Midbrain (tissue), 1 donor: ENCODE data around the gene ARL8A.

Experiments
- DNase-seq: peaks from one replicate; lab custom pipeline; 2025; lab: John Stamatoyannopoulos, UW

ARL8A gene

DNA sequence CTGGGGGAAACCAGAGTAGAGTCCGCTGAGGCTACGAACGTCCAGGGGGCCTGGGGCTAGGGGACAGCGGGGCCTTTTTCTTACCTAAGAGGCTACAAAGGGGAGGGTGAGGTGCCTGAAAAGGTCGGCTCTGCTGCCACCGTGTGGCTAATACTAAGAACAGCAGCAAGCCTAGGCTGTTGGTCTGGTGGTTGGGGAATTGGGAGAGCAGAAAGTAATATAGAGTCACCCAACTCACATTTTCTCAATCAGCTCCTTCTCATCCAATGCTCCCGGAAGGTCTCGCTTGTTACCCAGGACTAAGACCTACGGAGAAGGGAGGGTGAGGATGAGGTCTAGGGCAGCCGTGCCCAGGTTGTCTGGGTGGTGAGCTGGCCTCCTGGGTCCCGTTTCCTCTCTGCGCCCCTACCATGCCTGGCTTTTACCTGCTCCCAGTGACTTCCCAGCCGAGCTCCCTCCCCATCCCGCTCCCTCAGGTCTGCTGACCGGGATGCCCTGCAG, 9.3 kb downstream of the ARL8A start:
- peak; percentile 89 for DNase-seq

DNA sequence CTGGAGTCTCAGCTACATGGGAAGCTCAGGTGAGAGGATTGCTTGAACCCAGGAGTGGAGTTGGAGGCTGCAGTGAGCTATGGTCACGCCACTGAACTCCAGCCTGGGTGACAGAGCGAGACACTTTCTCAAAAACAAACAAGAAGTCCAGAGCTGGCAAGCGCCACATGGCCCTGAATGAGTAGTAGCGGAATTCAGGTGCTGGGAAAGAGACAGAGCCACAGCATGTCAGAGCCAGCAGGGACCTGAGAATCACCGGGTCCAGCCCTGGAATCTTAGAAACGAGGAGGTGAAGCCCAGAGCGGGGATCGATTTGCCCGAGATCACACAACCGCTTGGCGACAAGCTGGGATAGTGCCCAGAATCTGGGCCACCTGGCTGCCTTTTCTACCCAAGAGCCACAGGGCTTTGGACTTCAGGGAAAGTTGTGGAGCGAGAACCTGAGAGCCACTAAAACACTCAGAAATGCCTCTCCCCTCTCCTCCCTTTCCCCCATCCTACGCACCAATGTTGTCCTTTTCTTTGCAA, 9.8 kb downstream of the ARL8A start:
- DNase-seq, result no peak

DNA sequence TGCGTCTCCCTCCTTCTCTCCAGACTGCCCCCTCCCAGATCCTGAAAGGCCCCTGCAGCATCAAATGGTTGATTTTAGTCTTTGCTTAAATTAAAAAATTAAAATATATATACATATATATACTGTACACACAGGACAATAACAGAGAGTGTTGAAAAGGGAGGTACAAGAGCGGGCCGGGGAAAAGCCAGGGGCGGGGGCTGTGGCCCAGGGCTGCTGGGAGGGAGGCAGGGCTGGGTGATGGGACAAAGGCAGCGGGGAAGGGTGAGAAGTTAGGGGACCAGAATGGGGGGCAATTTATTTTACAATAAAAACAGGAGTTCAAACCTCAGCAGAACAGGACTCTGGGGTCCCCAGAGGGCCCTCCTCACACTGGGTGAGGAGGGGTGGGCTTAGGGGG, 10.5 kb downstream of the ARL8A start:
- DNase-seq, result no peak

DNA sequence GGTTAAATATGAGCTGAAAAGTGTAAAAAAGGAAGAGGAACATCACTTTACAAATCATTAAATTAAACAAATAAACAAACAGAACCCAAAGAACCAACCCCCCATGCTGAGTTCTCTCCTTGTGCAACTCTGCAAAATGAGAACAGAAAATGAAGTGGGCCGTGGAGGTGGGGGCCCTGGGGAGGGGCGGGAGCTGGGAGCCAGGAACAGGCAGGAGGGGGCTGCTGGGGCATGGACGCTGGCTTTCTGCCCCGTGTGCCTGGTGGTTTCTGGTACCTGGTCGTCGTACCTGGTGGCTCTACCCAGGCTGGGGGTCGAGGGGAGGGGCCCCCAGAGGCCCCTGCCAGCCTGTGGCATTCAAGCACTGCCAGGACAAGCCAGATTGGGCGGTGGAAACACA, 11.0 kb downstream of the ARL8A start:
- DNase-seq, result no peak

DNA sequence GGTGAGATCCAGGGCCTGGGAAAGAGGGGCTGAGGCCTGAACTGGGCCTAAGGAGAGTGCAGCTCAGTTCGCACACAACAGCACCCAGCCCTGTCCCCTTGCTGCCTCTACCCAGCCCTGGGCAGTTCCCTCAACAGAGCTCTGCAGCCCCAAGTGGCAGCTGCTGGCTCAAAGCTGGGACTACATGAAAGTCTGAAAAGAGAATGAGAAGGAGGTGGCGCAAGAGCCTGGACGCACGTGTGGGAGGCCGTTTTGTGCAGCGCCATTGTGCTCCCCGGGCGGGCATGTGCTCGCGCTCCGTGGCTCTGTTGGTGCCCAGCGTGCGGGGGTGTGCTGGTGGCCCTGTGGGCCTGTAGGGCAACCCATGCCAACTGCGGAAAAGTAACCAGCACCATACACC, 11.5 kb downstream of the ARL8A start:
- DNase-seq, result peak; percentile 86

DNA sequence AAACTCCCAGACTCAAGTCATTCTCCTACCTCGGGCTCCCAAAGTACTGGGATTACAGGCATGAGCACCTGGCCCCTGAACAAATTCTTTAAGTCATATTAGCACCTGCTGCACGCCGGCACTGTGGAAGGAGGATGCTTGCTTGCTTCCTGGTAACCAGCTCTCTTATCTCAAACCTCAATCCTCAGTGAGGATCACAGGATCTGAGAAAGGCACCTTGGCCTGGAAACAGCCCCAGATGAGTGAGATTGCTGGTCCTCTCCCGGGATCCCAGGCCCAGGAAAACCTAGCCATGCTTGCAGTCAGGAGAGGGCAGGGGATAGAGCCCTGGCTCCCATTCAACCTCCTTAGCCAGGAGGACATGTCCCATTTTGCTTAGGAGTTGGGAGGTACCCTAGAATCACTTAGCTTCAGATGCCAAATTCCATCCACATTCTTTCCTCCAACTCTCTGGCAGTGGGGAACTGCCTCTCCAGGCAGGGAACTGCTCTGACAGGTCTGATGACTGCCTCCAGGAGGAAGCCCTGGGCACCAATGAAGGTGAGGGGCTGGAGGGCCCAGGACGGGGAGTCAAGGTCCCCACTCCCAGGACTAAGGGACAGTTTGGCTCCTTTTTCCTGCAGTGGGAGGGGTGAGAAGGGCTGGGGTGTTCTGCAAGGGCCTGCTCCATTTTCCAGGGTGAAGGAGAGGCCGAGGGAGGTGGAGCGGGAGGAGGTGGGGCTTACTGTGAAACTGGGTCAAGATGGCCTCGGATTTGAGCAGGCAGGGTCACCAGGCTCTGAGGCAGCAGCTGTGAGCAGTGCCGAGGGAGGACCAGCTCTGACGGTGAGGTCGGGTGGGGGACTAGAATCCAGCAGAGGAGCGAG, 12.3 kb downstream of the ARL8A start:
- peak; percentile 68 for DNase-seq

DNA sequence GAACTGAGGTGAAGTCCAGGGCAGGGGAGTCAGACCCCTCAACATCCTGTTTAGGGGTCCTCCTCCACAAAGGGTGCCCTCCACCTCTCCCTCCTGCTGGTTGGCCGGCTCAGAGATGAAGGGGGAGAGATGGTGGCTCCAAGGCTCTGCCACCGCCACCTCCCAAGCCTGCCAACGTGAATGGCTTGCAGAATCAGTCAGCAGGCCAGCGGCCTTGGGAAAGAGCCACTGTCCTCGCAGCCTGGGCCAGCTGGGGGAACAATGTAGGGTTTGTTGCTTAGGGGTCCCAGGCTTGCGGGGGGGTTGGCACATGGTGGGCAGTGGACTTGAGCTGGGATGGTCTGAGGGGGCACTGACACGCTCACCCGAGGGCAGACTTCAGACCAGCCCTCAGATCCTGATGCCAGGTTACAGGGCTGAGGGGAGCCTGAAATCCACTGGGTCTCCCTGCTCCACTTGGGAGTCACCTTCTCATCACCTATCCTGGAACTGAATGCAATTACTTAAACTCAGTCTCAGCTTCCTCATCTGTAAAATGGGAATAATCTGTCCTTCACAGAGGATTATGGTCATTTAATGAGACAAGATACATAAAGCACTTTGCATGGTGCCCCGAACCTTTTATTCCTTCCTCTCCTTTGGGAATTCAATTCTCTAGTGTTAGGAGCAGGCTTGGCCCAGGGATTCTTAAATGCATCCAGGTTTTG, 13.6 kb downstream of the ARL8A start:
- peak; percentile 91 for DNase-seq

DNA sequence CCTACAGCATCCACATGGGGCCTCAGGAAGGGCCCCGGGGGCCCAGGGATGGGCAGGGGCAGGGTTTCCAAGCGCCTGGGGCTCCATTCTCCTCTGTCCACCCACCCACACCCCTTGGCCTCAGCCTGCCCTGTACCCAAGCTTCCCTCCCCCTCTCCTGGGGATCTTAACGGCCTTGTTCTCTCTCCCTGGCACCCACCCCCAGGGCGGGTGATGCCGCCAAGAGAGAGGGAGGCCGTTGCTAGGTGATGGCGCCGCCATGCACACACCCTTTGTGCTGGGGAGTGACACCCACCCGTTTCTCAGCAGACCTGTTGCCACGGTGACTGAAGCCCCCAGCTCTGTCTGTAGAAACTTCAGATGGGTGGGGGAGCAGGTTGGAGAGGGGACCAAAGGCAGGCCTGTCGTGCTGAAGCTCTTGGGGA, 14.2 kb downstream of the ARL8A start:
- DNase-seq, result peak; percentile 91

DNA sequence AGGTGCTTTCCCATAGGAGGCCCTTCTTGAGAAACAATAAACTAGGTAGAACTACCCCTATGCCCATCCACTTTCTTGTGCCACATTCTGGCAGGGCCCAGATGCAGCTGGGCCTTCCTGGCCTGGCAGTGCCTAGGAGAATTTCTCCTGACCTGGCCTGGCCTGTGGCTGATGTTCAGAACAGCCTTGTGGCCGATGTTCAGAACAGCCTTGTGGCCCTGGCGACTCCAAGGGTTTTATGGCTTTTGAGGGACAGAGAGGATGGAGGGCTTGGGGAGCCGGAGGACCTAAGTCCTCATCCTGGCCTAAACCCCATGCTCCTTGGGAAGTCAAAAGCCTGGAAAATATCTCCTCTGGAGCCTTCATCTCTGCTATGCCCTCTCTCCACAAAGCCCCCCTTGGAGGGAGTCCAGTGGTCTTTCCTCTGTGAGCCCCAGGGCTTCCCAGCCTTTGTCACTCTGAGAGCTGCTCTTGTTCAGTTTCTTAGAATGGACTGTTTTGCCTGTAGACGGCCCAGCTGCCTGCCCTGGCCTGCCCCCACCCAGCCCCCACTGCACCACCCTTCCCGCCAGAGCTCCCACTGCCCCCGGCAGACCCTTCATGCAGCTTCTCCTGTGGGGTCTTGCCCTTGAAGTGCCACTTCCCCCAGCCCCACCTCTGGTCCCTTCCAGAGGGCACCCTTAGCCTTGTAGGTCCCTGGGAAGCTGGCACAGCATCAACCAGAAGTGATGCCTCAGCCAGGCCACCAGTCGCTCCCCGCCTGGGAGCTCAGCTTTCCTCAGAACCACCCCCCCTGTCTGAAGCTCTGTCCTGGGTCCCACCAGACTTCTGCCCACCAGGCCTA, 14.9 kb downstream of the ARL8A start:
- DNase-seq, result peak; percentile 84

DNA sequence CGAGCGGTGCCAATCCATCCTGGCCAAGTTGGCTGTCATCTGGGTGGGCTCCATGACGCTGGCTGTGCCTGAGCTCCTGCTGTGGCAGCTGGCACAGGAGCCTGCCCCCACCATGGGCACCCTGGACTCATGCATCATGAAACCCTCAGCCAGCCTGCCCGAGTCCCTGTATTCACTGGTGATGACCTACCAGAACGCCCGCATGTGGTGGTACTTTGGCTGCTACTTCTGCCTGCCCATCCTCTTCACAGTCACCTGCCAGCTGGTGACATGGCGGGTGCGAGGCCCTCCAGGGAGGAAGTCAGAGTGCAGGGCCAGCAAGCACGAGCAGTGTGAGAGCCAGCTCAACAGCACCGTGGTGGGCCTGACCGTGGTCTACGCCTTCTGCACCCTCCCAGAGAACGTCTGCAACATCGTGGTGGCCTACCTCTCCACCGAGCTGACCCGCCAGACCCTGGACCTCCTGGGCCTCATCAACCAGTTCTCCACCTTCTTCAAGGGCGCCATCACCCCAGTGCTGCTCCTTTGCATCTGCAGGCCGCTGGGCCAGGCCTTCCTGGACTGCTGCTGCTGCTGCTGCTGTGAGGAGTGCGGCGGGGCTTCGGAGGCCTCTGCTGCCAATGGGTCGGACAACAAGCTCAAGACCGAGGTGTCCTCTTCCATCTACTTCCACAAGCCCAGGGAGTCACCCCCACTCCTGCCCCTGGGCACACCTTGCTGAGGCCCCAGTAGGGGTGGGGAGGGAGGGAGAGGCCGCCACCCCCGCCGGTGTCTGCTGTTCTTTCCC, 16.5 kb downstream of the ARL8A start:
- DNase-seq, result no peak

DNA sequence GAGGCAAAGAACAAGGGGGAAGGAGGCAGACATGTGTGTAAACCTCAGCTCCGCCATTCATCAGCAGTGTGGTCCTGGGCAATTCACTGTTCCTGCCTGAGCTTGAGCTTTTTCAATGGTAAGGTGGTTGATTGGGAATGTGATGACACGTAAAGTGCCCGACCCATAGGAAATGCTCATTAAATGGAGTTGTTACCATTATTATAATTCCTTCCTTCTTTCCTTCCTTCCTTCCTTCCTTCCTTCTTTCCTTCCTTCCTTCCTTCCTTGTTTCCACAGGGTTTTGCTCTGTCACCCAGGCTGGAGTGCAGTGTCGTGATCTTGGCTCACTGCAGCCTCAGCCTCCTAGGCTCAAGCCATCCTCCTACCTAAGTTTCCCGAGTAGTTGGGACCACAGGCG, 17.5 kb downstream of the ARL8A start:
- no peak for DNase-seq

DNA sequence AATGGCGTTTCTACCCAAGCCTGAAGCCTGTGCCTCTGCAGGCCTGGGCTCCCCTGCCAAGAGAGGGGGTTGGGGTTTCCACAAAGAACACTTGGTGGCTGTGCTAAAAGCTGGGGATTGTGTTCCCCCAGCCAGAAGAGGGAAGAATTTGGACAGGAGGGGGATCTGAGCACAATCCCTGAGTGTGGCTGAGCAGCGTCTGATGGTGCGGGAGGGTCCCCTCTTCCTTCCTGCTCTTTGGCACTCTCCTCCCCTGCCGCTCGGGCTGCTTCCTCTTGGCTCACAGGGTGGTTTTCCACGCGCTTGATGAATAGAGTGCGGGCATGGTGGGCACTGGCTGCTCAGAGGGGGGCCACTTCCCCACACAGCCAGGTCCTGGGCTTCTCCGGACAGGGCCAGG, 18.1 kb downstream of the ARL8A start:
- peak; percentile 72 for DNase-seq

DNA sequence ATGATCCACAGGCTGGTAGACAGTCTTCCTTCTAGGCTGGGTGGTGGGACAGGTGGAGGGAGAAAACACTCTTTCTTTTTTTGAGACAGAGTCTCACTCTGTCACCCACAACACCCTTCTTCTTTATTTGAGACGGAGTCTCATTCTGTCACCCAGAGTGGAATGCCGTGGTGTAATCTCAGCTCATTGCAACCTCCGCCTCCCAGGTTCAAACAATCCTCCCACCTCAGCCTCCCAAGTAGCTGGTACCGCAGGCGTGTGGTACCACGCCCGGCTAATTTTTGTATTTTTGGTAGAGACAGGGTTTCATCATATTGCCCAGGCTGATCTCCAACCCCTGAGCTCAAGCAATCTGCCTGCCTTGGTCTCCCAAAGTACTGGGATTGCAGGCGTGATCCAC, 18.9 kb downstream of the ARL8A start:
- no peak for DNase-seq

DNA sequence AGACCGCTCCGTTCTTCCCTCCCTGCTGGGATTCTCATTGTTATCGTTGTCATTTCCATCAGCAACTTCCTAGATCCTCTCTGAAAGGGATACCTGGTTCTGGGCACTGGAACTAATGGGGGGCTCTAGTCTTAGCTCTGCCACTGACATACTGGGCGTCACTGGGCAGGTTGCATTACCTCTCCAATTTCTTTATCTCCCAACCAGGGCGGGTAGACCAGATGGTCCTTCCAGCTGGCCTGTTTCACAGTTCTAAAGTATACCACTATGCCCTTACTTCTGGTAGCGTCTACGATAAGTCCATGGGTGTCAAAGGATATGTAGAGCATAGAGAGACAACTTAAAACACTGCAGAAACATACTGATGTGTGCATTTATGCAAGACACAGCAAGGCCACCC, 20.4 kb downstream of the ARL8A start:
- peak; percentile 40 for DNase-seq

DNA sequence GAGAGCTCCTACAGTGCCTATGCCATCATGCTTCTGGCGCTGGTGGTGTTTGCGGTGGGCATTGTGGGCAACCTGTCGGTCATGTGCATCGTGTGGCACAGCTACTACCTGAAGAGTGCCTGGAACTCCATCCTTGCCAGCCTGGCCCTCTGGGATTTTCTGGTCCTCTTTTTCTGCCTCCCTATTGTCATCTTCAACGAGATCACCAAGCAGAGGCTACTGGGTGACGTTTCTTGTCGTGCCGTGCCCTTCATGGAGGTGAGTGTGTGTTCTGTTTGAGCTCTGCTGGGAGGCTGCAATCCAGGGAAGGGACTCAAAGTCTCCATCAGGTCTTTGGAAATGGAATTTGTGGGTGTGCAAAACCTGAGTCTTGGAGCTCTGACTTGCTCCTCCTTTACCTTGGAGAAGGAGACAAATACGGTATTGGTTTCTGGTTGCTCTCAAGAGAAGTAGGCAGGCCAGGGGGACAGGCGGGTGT, 21.2 kb downstream of the ARL8A start:
- DNase-seq, result no peak

DNA sequence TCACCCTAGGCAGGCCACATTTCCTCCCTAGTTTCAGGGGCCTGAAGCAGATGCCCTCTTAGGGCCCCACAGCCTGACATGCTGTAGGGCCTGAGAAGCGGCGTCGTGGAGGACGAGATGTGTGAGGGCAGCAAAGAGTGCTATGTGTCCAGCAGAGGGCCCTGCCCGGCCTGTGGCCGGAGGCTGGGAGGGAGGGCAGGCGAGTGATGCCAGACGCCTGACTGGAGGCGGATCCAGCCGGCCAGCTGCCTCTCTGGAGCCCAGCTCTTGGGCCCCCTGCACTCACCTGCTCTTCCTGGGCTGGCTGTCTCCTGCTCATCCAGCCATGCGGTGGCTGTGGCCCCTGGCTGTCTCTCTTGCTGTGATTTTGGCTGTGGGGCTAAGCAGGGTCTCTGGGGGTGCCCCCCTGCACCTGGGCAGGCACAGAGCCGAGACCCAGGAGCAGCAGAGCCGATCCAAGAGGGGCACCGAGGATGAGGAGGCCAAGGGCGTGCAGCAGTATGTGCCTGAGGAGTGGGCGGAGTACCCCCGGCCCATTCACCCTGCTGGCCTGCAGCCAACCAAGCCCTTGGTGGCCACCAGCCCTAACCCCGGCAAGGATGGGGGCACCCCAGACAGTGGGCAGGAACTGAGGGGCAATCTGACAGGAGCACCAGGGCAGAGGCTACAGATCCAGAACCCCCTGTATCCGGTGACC, 21.8 kb downstream of the ARL8A start, which contains the start of gene GPR37L1:
Gene GPR37L1, plus strand, starts transcription at position 279 of the 697 bp plus-strand sequence. Its CDS starts 47 bp downstream, at position 326.
- DNase-seq, result peak; percentile 92

DNA sequence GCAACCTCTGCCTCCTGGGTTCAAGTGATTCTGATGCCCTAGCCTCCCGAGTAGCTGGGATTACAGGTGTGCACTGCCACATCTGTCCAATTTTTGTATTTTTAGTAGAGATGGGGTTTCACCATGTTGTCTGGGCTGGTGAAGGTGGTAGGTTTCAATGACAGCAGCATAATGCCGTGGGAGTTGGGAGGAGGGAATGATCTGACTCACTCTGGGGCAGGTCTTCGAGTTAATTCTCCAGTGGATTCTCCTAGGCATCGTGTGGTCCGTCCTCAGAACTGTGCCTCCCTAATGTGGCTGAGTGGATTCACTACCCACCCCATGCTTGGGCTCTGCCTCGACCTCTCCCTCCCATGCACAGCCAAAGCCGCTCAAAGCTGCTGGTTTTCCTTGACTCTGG, 23.5 kb downstream of the ARL8A start:
- no peak for DNase-seq

DNA sequence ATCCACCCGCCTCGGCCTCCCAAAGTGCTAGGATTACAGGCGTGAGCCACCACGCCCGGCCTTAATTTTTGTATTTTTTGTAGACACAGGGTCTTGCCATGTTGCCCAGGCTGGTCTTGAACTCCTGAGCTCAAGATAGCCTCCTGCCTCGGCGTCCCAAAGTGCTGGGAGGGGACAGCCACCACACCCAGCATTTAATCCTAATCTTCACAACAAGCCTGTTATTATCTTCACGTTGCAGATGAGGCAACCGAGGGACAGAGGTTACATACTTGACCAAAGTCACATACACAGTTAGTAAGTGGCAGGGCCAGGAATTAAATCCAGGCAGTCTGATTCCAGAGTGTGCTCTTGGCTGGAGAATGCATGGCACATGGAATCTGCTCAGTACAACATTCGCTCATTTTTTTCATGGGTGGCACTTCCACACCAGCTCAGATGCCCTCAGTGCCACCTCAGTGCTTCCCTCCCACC, 26.6 kb downstream of the ARL8A start:
- no peak for DNase-seq

DNA sequence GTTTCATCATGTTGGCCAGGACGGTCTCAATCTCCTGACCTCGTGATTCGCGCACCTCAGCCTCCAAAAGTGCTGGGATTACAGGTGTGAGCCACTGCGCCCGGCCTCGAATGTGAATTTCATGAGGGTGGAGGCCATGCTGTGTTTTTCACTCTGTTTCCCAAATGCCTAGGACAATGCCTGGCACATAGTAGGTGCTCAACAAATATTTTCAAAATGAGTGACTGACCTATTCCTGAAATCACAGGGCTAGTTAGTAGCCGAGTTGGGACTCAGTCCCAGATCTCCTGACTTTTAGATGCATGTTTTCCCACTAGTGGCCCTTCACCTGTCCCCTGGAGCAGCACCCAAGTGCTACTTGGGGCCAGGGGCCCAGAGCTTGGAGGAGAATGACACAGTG, 28.2 kb downstream of the ARL8A start:
- DNase-seq, result no peak

DNA sequence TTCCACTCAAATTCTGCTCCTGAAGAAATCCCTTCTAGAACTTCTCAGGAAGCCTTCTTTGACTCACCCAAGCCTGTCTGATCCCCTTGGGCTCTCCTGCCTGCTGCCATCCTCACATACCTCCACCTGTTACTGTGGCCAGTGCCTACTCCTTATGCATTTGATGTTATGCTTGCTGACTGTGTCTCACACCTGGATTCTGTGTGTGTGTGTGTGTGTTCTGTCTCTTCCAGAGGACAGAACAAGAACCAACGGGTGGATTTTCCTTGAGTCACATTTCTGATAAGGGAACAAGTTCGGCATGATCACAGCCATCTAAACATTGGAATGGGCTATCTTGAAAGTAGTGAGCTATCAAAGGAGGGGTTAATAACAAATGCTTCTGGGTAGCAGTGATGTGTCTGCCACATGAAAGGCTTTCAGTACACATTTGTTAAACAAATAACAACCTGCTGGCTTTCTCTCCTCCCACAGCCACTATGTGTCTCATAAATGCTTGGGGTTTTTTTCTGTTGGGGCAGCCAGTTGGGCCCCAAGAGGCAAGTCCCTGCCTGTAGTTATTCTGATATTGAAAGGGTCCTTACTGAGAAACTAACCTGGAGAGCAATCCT, 30.7 kb downstream of the ARL8A start:
- DNase-seq, result no peak
